NCI-H187 treated with DMSO at 0.1 percent for 48 hours (cell line): ENCODE results near the gene PACSIN2.
"Not testable (repeated sequence)": the region's sequence is repeated elsewhere in the genome, so short reads cannot be mapped to it uniquely, and the experiment has no call there.

Experiments
- DNase-seq: peaks from one replicate; lab custom pipeline; 2025; lab: John Stamatoyannopoulos, UW

The PACSIN2 gene

GRCh38 chr22:43014869-43015676 lies at the start of gene PACSIN2:
Gene PACSIN2, minus strand, starts transcription at chr22:43015149. Its CDS starts 103,069 bp downstream, at chr22:42912080.
- peak; percentile 68 for DNase-seq

GRCh38 chr22:43060183-43060582 lies 45.2 kb upstream of the PACSIN2 start:
- no peak for DNase-seq

- DNase-seq = no peak
Measured at GRCh38 chr22:43057641-43058040, 42.7 kb upstream of the PACSIN2 start.

GRCh38 chr22:43053176-43053575 lies 38.2 kb upstream of the PACSIN2 start:
- DNase-seq = no peak

GRCh38 chr22:43050995-43051394 lies 36.0 kb upstream of the PACSIN2 start:
- DNase-seq = no peak

GRCh38 chr22:43047605-43048004 lies 32.7 kb upstream of the PACSIN2 start:
- no peak for DNase-seq

GRCh38 chr22:43044290-43044712 lies 29.4 kb upstream of the PACSIN2 start:
- DNase-seq = no peak

GRCh38 chr22:43042101-43042780 lies 27.3 kb upstream of the PACSIN2 start:
- no peak for DNase-seq

- DNase-seq = no peak
Measured at GRCh38 chr22:43039800-43040199, 24.9 kb upstream of the PACSIN2 start.

- DNase-seq = no peak
Measured at GRCh38 chr22:43038325-43038724, 23.4 kb upstream of the PACSIN2 start.

- no peak for DNase-seq
Measured at GRCh38 chr22:43036282-43036829, 21.4 kb upstream of the PACSIN2 start.

- no peak for DNase-seq
Measured at GRCh38 chr22:43035250-43035649, 20.3 kb upstream of the PACSIN2 start.

GRCh38 chr22:43031617-43032016 lies 16.7 kb upstream of the PACSIN2 start:
- no peak for DNase-seq

- no peak for DNase-seq
Measured at GRCh38 chr22:43018615-43019014, 3.7 kb upstream of the PACSIN2 start.

GRCh38 chr22:43017525-43018460 lies 2.8 kb upstream of the PACSIN2 start:
- no peak for DNase-seq

- not testable (repeated sequence) for DNase-seq
Measured at GRCh38 chr22:43016150-43016549, 1.2 kb upstream of the PACSIN2 start.

GRCh38 chr22:43015677-43016042 lies 711 bp upstream of the PACSIN2 start:
- DNase-seq = no peak

GRCh38 chr22:43014316-43014868 lies 557 bp downstream of the PACSIN2 start:
- no peak for DNase-seq

GRCh38 chr22:43013355-43014315 lies 1.3 kb downstream of the PACSIN2 start:
- DNase-seq = no peak

- no peak for DNase-seq
Measured at GRCh38 chr22:43012390-43012789, 2.6 kb downstream of the PACSIN2 start.
